A549 (cell line): ENCODE measurements around the gene TOPBP1.

Experiments
- CTCF ChIP-seq: fragments of >200 bp; sonication (Bioruptor Twin); formaldehyde crosslinking; IDR thresholded peaks from 3 replicates; pipeline ENCODE4 v1.5.1; 2016
- EP300 ChIP-seq, 2 experiments: fragments of >200 bp; sonication (Bioruptor Twin); formaldehyde crosslinking; IDR thresholded peaks; 2 replicates in 1 of 2; 3 replicates in 1 of 2; pipeline ENCODE4 v1.6.1; 2016 to 2017
- FOXS1 ChIP-seq: fragments of 250-450 bp; sonication (Bioruptor Pico); IDR thresholded peaks from 2 replicates; pipeline ENCODE4 v1.5.0; 2020; ENCODE audit warnings: mild to moderate bottlenecking, moderate library complexity
- JUNB ChIP-seq: fragments of >200 bp; sonication (Bioruptor Twin); formaldehyde crosslinking; IDR thresholded peaks from 2 replicates; pipeline ENCODE4 v1.6.1; 2016
- MAZ ChIP-seq: fragments of 150-350 bp; IDR thresholded peaks from 2 replicates; pipeline ENCODE4 v1.6.1; 2014; ENCODE audit warnings: antibody characterized with exemption, low read depth, low read length, borderline replicate concordance
- MYC ChIP-seq: IDR thresholded peaks from 2 replicates; pipeline ENCODE4 v1.6.1; 2012; ENCODE audit warnings: mild to moderate bottlenecking, inconsistent platforms, low read length, improper control_type of control experiment, borderline replicate concordance
- POLR2A ChIP-seq: IDR thresholded peaks from 2 replicates; pipeline ENCODE4 v1.6.1; 2012; ENCODE audit warnings: mild to moderate bottlenecking, low read length
- RAD21 ChIP-seq, 2 experiments: fragments of >200 bp in 1 of 2; sonication (Bioruptor Twin) in 1 of 2; formaldehyde crosslinking in 1 of 2; IDR thresholded peaks in 1 of 2; conservative IDR thresholded peaks in 1 of 2; 2 replicates in 1 of 2; 3 replicates in 1 of 2; pipeline ENCODE4 v1.6.1; 2012 to 2018; ENCODE audit warnings: inconsistent platforms in 1 of 2
- REST ChIP-seq: fragments of 200-600 bp; sonication (generic); IDR thresholded peaks from 2 replicates; pipeline ENCODE4 v1.6.1; 2016; ENCODE audit warnings: antibody characterized with exemption, mild to moderate bottlenecking, moderate library complexity
- SMC3 ChIP-seq: fragments of >200 bp; sonication (Bioruptor Twin); formaldehyde crosslinking; IDR thresholded peaks from 3 replicates; pipeline ENCODE4 v1.6.1; 2018; ENCODE audit warnings: inconsistent platforms
- ZNF302 ChIP-seq: fragments of 250-450 bp; sonication (Bioruptor Pico); IDR thresholded peaks from 2 replicates; pipeline ENCODE4 v1.9.0; 2021; ENCODE audit warnings: inconsistent platforms, mild to moderate bottlenecking, moderate library complexity

GRCh38 chr3:133663569-133664313 lies 2.0 kb upstream of the TOPBP1 start:
- TF ChIP-seq CTCF (peak; percentile 51), POLR2A (no peak), RAD21 (conservative IDR thresholded peaks at IDR 0.05 in 1 of 2, IDR thresholded peaks at IDR 0.05 in 1 of 2) (peak; percentile 42 to 45; a peak in 3 of 5 replicates), JUNB (no peak), ZNF302 (CRISPR knock-in tag) (no peak), FOXS1 (CRISPR knock-in tag) (no peak), MAZ (no peak), MYC (no peak), SMC3 (peak; percentile 39), EP300 (IDR thresholded peaks at IDR 0.05) (no peak), REST (no peak)
